Coronary artery (tissue), 2 donors: Measurements from ENCODE around the gene PRAC1.
A peak's percentile ranks its signal among the peaks of the same experiment; 100 is the strongest.

ENCODE experiments used
- DNase-seq: peaks from one replicate; pipeline ENCODE4 v3.0.0-alpha.2; 2017; ENCODE audit warnings: low spot score
- H3K27ac ChIP-seq, 2 donors: fragments of 200-600 bp; sonication (generic); one replicate each; pipeline ENCODE4 v1.5.1; 2016 to 2019
- H3K4me3 ChIP-seq: fragments of 200-600 bp; sonication (generic); 2 replicates; pipeline ENCODE4 v1.5.1; 2016; ENCODE audit warnings: mild to moderate bottlenecking, moderate library complexity
- TF ChIP-seq, protein P1 (sequence below): fragments of 200-600 bp; sonication (generic); IDR thresholded peaks from one replicate; pipeline ENCODE4 v1.5.1; 2019; ENCODE audit warnings: antibody characterized with exemption

PRAC1 gene

DNA sequence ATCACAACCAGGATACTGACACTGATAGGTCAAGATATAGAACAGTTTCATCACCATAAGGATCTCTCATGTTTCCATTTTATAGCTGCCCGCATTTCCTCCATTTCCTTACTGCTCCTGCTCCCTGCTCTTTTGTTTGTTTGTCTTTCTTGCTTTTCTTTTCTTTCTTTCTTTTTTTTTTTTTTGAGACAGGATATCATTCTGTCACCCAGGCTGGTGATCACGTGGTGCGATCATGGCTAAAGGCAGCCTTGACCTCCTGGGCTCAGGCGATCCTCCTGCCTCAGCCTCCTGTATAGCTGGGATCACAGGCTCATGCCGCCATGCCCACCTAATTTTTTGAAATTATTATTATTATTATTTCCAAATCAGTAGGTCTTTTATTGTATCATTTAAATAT lies 31.7 kb downstream of the PRAC1 start:
- no peak for DNase-seq
- TF ChIP-seq, protein P1, sequence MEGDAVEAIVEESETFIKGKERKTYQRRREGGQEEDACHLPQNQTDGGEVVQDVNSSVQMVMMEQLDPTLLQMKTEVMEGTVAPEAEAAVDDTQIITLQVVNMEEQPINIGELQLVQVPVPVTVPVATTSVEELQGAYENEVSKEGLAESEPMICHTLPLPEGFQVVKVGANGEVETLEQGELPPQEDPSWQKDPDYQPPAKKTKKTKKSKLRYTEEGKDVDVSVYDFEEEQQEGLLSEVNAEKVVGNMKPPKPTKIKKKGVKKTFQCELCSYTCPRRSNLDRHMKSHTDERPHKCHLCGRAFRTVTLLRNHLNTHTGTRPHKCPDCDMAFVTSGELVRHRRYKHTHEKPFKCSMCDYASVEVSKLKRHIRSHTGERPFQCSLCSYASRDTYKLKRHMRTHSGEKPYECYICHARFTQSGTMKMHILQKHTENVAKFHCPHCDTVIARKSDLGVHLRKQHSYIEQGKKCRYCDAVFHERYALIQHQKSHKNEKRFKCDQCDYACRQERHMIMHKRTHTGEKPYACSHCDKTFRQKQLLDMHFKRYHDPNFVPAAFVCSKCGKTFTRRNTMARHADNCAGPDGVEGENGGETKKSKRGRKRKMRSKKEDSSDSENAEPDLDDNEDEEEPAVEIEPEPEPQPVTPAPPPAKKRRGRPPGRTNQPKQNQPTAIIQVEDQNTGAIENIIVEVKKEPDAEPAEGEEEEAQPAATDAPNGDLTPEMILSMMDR, result no peak
- H3K4me3 ChIP-seq, result no peak overlapping the region
- H3K27ac ChIP-seq, result no peak overlapping the region

DNA sequence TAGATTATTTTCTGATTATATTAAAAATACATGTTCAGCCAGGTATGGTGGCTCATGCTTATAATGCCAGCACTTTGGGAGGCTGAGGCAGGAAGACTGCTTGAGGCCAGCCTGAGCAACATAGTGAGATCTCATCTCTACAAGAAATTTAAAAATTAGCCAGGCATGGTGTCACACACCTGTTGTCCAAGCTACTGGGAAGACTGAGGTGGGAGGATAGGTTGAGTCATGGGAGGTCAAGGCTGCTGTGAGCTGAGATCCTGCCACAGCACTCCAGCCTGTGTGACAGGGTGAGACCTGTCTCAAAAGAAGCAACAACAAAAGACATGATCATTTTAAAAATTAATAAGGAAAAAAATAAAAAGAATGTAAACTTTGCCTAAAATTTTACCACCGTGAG lies 40.7 kb downstream of the PRAC1 start:
- TF ChIP-seq, protein P1, result no peak
- no peak for DNase-seq
- Histone ChIP-seq H3K27ac (no peak overlapping the region), H3K4me3 (no peak overlapping the region)

DNA sequence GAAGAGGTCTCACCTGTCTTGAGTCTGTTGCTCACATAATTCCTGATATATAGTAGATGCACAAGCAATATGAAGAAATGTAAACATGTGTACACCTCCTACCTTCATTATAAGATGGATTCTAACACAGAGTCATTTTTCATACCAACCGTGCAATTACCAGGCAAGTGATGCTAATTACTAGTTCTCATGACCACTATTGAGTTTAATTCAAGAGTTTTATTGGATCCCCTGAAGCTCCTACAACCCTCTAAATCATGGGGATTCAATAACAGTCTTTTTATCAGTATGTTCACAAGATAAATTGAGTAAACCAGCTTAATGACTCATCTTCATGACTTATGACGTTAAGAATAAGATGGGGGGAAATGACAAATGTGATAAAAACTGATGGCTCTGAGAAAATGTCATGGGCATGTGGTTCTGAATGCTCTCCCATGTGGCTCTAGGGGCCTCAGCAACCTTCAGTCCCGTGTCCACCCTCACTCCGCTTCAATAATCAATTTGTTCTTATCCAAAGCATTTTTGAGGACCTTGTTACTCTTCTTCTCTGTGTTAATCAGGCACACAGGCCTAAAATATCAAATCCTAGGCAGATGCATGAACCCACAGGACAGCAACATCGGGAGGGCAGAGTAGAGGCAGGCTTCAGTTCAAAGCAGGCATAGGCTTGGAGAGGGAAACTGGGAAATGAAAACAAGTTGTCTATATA lies 42.8 kb downstream of the PRAC1 start:
- no peak for DNase-seq
- TF ChIP-seq, protein P1, result no peak
- Histone ChIP-seq H3K27ac (no peak overlapping the region), H3K4me3 (no peak overlapping the region)

DNA sequence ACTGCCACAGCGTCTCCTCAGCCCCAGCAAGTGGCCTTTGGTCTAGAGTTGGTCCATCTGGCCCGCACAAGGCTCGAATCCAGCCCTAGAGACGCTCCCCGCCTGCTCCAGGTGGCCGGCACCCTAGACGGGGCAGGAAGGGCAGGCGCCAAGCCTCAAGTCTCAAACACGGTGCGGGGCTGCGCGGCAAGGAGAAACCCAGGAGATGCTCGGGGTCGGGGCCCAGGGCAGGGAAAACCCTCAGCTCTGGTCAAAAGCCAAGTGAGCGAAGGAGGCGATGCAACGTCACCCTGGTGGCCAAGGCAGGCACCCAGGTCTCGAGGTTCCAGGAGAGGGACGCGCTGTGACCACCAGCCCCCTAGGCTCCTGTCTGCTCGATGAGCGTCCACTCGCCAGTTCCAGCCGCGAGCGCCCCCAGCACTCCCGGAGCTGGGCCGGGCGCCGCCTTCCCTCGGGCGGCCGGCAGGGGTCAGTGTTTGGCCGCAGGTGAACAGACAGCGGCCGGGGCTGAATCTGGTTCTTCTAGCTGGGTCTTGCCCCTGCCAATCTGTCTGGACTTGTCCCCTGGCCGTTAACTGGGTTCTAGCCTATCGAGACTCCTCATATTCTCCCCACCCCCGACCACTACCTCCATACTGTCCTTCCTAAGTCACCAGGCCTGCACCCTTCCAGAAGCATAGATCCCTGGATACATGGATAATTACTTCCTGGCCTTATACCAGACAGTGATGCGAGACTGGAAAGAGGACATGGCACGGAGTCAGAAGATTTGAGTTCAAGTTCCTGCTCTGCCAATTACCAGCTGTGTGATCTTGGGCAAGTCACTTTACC lies 44.0 kb downstream of the PRAC1 start:
- H3K4me3 ChIP-seq, result peak overlapping the region; percentile 17
- H3K27ac ChIP-seq, result no peak overlapping the region
- no peak for DNase-seq
- TF ChIP-seq, protein P1, result peak; percentile 80

DNA sequence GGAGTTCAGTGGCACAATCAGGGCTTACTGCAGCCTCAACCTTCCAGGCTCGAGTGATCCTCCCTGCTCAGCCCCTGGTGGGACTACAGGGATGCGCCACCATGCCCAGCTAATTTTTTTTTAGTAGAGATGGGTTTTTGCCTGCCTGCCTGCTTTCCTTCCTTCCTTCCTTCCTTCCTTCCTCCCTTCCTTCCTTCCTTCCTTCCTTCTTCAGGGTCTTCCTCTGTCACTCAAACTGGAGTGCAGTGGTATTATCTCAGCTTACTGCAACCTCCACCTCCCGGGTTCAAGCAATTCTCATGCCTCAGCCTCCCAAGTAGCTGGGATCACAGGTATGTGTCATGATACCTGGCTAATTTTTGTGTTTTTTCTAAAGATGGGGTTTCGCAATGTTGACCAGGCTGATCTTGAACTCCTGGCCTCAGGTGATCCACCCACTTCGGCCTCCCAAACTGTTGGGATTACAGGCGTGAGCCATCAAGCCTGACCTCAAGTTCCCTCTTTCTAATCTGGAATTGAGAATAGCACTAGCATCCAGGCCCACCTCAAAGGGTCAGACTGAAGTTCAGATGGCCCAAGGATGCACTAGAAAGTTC lies 45.3 kb downstream of the PRAC1 start:
- Histone ChIP-seq H3K27ac (no peak overlapping the region), H3K4me3 (no peak overlapping the region)
- TF ChIP-seq, protein P1, result no peak
- DNase-seq, result no peak

DNA sequence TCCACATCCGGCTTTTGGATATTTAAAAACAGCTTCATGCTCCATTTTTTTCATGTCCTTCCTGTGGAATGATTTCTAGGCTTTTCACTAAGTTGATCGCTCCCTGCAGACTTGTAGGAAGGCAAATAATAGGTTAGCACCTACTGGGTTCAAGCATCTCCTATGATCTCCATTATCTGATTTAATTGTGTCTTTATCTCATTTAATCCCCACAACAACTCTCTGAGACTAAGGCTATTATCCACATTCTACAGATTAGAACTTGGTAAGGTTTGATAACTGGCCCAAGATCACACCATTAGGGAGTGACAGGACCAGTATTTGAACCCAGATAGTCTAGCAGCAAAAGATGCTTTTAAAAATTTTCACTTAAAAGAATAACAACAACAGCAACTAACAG lies 50.0 kb downstream of the PRAC1 start:
- Histone ChIP-seq H3K4me3 (no peak overlapping the region), H3K27ac (no peak overlapping the region)
- TF ChIP-seq, protein P1, result no peak
- no peak for DNase-seq
